Nephron (organoid): Measurements from ENCODE around the gene ALDH9A1.
"Not testable (repeated sequence)": the region's sequence is repeated elsewhere in the genome, so short reads cannot be mapped to it uniquely, and the experiment has no call there.

Experiments used
- H3K27ac Mint-ChIP-seq, 3 experiments: 2 replicates each; pipeline ENCODE4 v1.8.0; 2020; ENCODE audit warnings: mixed read lengths in 3 of 3, mild to moderate bottlenecking in 2 of 3, moderate library complexity in 1 of 3
- H3K27me3 Mint-ChIP-seq: 2 replicates; pipeline ENCODE4 v1.8.0; 2021; ENCODE audit warnings: low read depth, mild to moderate bottlenecking, moderate library complexity, mixed read lengths
- H3K36me3 Mint-ChIP-seq: 2 replicates; pipeline ENCODE4 v1.8.0; 2020; ENCODE audit warnings: low read depth, mixed read lengths
- H3K4me1 Mint-ChIP-seq: 2 replicates; pipeline ENCODE4 v1.8.0; 2020; ENCODE audit warnings: mixed read lengths
- H3K4me3 Mint-ChIP-seq, 3 experiments: 2 replicates each; pipeline ENCODE4 v1.8.0; 2020; ENCODE audit warnings: mild to moderate bottlenecking in 3 of 3, mixed read lengths in 3 of 3, moderate library complexity in 2 of 3
- H3K9me3 Mint-ChIP-seq: 2 replicates; pipeline ENCODE4 v1.8.0; 2020; ENCODE audit warnings: mixed read lengths
- CTCF ChIP-seq, 3 experiments: fragments of 200-600 bp; sonication (generic); IDR thresholded peaks; one replicate each; pipeline ENCODE4 v1.5.0; 2021; ENCODE audit warnings: antibody characterized with exemption in 3 of 3; ENCODE audit not compliant: unreplicated experiment in 3 of 3

ALDH9A1 gene

DNA sequence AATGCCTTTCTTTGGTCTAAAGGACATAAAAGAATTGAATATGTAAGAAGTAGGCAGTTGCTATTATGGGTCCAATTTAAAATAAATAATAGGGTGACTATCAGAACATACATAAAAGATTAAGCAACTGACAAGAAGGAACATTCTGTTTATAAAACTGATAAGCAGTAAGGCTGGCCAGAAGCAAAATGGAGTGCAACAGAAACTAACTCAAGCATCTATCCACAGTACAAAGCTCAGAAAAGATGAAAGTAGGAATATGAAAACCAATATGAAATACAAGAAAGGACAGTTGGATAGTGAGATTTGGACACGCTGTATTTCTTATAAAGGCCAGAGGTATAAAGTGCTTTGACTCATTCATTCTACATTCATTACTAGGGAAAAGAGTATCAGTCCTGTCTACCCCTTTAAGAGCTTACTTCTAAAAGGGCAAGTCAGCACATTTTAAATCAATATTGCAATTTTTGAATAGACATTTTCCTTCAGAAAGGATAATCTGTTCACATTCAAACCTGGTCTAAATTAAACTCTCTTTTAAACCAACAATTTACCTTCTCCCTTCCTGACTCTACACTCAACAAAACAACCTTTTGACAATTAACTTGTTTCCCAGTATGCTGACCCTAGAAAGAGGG lies 14.4 kb downstream of the ALDH9A1 start:
- H3K9me3 Mint-ChIP-seq = peaks cover 14% of the 10 kb centered on the region
- no peak overlapping the region for H3K4me3 Mint-ChIP-seq
- H3K27me3 Mint-ChIP-seq = no peaks in the 10 kb centered on the region
- H3K4me1 Mint-ChIP-seq = no peaks in the 10 kb centered on the region
- no peak overlapping the region for H3K27ac Mint-ChIP-seq
- peaks cover 88% of the 10 kb centered on the region for H3K36me3 Mint-ChIP-seq
- TF ChIP-seq CTCF (IDR thresholded peaks at IDR 0.05; ENCODE audit: unreplicated experiment in 3 of 3) = no peak

DNA sequence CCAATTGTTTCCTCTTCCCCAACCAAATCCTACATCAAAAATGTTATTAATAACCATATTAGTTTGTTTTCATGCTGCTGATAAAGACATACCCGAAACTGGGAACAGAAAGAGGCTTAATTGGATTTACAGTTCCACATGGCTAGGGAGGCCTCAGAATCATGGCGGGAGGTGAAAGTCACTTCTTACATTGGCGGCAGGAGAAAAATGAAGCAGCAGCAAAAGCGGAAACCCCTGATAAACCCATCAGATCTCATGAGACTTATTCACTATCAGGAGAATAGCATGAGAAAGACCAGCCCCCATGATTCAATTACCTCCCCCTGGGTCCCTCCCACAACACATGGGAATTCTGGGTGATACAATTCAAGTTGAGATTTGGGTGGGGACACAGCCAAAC lies 17.6 kb downstream of the ALDH9A1 start:
- not testable (repeated sequence) for H3K27me3 Mint-ChIP-seq, H3K4me1 Mint-ChIP-seq, H3K9me3 Mint-ChIP-seq, H3K27ac Mint-ChIP-seq, H3K4me3 Mint-ChIP-seq
- peaks cover 85% of the 10 kb centered on the region for H3K36me3 Mint-ChIP-seq

DNA sequence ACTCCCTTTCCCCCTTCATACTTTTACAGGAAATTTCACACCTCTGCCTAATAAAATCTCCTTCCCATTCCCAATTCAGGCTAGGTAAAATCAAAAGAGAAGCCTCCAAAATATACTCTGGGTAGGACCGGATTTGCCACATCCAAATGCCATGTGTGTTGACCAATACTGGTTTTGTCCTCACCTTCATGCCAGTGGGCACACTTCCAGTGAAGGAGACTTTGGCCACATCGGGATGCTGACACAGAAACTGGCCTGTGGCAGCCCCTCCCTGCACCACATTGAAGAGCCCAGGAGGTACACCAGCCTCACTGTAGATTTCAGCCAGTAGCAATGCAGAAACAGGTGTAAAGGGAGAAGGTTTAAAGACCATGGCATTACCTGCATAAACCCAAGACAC lies 18.1 kb downstream of the ALDH9A1 start:
- no peaks in the 10 kb centered on the region for H3K27me3 Mint-ChIP-seq
- H3K9me3 Mint-ChIP-seq = peaks cover 9% of the 10 kb centered on the region
- H3K4me3 Mint-ChIP-seq = no peak overlapping the region
- peaks cover 85% of the 10 kb centered on the region for H3K36me3 Mint-ChIP-seq
- no peak for TF ChIP-seq CTCF (IDR thresholded peaks at IDR 0.05; ENCODE audit: unreplicated experiment in 3 of 3)
- no peak overlapping the region for H3K27ac Mint-ChIP-seq
- H3K4me1 Mint-ChIP-seq = no peaks in the 10 kb centered on the region

GRCh38 chr1:165679282-165680036 lies 18.9 kb downstream of the ALDH9A1 start:
- H3K4me3 Mint-ChIP-seq = no peak overlapping the region
- no peak overlapping the region for H3K27ac Mint-ChIP-seq
- no peak for TF ChIP-seq CTCF (IDR thresholded peaks at IDR 0.05; ENCODE audit: unreplicated experiment in 3 of 3)
- H3K4me1 Mint-ChIP-seq = no peaks in the 10 kb centered on the region
- peaks cover 10% of the 10 kb centered on the region for H3K9me3 Mint-ChIP-seq
- no peaks in the 10 kb centered on the region for H3K27me3 Mint-ChIP-seq
- H3K36me3 Mint-ChIP-seq = peaks cover 82% of the 10 kb centered on the region

DNA sequence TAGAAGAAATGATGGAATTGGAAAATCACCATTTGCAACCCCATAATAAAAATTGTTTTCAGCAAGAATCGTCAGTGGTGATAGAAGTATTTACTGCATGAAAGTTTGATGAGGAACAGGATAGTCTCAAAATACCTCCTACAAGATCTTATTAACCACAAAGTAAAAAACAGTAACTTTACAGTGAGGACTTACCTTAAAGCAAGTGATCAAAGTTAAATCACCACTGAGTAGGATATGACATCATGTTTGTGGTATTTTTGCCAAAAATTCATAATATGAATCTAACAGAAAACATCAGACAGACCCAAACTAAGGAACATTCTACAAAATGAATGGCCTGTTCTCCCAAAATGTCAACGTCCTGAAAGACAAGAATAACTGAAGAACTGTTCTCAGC lies 19.9 kb downstream of the ALDH9A1 start:
- no peak overlapping the region for H3K4me3 Mint-ChIP-seq
- H3K27ac Mint-ChIP-seq = no peak overlapping the region
- H3K4me1 Mint-ChIP-seq = no peaks in the 10 kb centered on the region
- H3K36me3 Mint-ChIP-seq = peaks cover 79% of the 10 kb centered on the region
- peaks cover 10% of the 10 kb centered on the region for H3K9me3 Mint-ChIP-seq
- H3K27me3 Mint-ChIP-seq = no peaks in the 10 kb centered on the region
- TF ChIP-seq CTCF (IDR thresholded peaks at IDR 0.05; ENCODE audit: unreplicated experiment in 3 of 3) = no peak

DNA sequence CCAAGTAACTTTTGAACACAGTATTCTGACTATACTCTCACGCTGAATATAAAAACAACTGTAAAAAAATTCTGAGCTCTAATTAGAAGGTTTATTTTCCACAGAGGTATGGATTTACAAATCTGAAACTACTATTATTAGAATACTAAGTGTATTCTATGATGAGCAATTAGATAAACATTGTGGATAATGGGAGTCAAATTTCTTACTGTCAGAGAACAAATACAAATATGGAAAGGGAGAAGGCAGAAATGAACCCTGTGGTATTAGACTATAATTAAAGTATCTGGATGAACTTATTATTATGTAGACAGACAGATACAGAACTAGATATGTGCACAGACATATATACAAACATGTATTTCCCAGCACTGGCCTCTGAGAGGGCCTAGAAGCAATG lies 22.6 kb downstream of the ALDH9A1 start:
- no peaks in the 10 kb centered on the region for H3K27me3 Mint-ChIP-seq
- H3K4me3 Mint-ChIP-seq = no peak overlapping the region
- no peak for TF ChIP-seq CTCF (IDR thresholded peaks at IDR 0.05; ENCODE audit: unreplicated experiment in 3 of 3)
- H3K36me3 Mint-ChIP-seq = peaks cover 79% of the 10 kb centered on the region
- H3K27ac Mint-ChIP-seq = no peak overlapping the region
- no peaks in the 10 kb centered on the region for H3K4me1 Mint-ChIP-seq
- H3K9me3 Mint-ChIP-seq = peaks cover 10% of the 10 kb centered on the region
